SW480 (cell line): Measurements from ENCODE around the gene AOPEP.
A peak's percentile ranks its signal among the peaks of the same experiment; 100 is the strongest.

Source experiments
- DNase-seq: peaks from one replicate; pipeline ENCODE4 v3.0.0-alpha.2; 2016; ENCODE audit warnings: low spot score

AOPEP gene

DNA sequence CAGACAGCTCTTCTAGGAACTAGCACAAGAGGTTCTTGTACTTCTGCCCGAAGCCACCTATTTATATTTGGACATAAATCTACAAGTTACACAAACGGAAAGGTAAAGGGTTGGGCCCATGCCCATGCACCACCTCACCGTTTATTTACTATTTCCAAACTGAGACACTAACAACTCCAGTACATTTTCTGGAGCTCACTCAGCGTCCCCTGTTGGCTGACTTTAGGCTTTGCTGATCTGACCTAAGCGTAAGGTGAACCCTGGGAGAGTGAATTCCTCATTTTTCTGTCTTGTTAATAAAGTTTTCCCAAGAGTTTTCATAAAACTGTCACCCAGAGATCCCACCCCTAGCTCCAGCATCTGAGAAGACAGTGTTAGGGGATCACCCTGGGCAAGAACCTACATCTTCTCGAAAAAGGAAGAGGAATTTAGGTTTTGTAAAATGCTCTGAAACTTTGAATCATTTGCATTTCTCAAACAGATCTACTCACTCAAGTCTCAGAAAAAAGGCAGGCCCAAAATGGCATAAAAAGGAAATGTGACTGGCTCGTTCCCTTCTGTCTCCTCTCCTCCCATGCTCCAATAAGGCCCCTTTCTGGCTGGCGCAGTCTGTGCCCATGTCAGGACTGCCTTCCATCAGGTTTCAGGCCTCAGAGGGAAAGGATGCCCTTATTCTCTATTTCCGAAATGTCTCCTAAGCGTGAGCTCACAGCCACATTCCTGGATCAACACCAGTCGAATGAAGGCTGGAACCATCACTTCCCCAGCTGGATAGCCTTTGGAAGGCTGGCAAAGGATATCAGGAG is 389.7 kb downstream of the AOPEP start:
- DNase-seq = no peak

GRCh38 chr9:95116808-95117204 is 390.3 kb downstream of the AOPEP start:
- DNase-seq = no peak

- no peak for DNase-seq
Observed at GRCh38 chr9:95118596-95118995, 392.1 kb downstream of the AOPEP start.

GRCh38 chr9:95120781-95121370 is 394.4 kb downstream of the AOPEP start:
- no peak for DNase-seq

DNA sequence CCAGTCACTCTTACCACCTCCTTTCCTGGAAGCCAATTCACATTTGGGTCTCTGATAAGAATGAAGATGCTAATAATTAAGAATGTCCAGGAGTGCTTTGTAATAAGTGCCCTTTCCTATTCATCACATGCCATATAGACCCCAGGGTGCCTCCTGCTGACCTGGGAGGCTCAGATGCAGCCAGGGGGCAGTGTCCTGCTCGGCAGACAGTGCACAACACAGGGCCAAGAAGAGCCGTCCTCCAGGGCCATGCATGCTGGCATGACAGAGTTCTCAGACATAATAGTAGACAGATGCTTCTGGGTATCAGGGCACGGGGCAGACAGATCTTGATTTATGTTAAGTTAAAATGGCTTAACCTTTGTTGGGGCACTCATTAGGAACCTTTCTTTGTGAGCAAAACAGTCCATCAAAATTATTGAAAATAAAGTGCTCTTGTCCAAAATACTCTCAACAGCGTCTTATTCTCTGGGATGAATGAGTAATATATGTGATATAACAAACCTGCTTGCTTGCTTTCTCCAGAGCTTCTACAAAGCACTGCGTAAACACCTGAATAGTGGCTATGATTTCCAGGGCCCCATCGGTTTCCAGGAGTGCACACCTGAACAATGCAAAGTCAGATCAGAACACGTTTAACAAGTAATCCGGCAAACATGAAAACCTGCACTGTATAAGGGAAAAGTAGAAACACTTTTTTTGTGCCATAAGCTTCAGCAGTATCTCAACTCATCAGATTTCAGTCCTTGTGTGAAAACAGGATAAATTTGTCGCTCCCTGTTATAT is 398.3 kb downstream of the AOPEP start:
- peak; percentile 17 for DNase-seq

- DNase-seq = no peak
Observed at GRCh38 chr9:95125652-95126051, 399.2 kb downstream of the AOPEP start.

DNA sequence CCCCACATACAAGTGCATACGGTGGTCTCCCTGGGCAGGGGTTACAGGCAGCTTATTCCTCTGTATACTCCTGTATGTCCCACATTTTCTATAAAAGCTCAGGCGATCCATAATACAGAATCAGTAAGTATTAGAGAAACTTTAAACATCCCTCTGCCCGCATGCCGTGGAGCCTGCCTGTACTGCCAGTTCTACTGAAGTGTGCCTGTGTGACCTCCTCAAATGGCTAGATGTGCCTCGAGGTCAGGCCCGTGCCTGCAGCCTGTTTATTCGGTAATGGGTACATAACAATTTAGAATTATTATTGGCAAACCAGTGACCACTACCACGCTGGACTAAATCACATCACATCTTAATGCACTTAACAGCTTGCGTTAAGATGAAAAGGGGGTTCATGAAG is 400.2 kb downstream of the AOPEP start:
- no peak for DNase-seq

DNA sequence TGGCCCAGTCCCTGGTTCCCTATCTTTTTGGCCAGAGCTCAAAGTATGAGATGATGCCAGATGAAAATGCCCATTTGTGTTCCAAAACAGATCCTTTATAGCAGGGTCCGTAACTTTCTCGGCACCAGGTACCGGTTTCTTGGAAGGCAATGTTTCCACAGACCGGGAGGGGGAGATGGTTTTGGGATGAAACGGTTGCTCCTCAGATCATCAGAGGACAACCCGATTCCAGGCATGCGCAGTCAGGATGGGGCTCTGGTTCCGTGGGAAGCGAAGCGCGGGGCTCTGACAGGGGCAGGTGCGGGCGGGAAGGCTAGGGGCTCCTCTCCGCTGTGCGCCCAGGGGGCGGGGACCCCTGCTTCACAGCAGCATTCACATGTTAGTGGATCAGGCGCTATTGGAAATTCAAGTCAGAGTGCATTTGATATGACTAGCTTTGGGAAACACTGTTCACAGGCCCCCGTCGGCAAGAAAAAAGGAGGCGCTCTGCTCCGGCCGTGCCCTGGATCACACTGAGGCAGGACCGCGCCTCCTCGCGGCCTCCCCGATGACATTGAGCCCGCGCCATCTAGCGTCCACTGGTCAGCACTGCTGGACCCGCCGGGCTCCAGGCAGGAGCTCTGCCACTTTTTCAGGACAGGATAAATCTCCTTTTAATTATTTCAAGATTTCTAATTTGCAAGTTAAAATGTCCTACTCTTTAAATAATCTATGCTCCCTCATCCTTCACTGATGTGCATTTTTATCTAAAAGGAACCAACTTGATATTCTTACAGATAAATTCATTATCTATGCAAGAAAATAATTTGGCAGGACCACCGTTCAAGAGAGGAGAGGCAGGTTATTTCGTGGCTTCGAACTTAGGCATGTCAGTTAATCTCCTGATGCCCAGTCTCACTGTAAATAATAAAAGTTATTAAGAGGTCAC is 401.0 kb downstream of the AOPEP start:
- DNase-seq = peak; percentile 59

- no peak for DNase-seq
Observed at GRCh38 chr9:95128177-95128524, 401.7 kb downstream of the AOPEP start.

DNA sequence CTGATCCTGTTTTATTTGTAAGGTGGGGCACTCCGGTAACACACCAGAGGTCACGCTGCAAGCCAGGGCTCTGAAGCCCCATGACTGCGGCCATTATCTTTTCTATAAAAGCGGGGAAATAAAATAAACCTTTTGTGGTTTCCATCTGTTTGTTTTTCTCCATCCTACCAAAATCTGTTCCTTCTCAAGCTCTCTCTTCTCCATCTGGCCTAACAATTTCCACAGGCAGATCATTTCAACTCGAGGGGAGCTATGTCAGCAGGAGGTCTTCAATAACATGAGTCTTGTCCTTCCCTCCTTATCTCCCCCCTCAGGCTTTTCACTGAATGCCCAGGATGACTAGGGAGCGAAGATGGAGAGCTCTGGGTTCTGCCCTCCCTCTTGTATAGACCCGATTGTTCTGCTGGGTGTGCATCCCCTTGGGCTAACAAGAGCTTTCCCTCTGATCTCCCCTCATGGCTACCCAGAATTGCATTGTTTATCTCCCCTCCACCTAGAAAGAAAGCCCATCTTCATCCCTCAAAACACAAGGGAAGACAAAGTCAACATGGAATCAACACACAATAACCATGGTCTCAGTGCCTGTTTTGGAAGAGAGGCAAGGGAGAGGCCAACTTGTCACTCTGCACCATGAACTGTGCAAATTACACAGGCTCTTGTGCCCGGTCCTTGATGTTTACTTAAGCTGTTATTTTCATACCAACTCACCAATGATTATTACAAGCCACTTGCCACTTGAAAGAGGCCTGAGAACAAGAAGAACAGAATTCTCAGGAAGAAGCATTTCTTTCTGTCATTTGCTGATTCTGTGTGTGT is 403.2 kb downstream of the AOPEP start:
- no peak for DNase-seq

DNA sequence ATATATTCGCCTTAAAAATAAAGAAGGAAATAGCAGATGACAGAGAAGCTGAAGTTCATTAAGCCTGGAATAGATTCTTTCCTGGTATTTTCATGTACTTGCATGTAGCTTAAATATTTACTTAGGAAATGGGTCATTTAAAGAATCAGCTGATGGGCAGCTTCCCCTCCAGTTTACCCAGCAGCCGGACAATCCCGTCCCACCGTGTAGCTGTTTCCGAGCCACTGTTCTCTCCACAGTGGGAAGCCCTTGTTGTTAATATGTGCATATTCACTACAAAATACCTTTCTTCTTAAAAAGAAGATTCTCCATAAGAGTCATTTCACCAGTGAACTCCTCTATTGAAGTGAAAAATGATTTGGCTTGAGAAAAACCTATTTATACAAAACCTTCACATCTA is 404.0 kb downstream of the AOPEP start:
- no peak for DNase-seq

- DNase-seq = peak; percentile 46
Observed at GRCh38 chr9:95131023-95131943, 404.8 kb downstream of the AOPEP start.

DNA sequence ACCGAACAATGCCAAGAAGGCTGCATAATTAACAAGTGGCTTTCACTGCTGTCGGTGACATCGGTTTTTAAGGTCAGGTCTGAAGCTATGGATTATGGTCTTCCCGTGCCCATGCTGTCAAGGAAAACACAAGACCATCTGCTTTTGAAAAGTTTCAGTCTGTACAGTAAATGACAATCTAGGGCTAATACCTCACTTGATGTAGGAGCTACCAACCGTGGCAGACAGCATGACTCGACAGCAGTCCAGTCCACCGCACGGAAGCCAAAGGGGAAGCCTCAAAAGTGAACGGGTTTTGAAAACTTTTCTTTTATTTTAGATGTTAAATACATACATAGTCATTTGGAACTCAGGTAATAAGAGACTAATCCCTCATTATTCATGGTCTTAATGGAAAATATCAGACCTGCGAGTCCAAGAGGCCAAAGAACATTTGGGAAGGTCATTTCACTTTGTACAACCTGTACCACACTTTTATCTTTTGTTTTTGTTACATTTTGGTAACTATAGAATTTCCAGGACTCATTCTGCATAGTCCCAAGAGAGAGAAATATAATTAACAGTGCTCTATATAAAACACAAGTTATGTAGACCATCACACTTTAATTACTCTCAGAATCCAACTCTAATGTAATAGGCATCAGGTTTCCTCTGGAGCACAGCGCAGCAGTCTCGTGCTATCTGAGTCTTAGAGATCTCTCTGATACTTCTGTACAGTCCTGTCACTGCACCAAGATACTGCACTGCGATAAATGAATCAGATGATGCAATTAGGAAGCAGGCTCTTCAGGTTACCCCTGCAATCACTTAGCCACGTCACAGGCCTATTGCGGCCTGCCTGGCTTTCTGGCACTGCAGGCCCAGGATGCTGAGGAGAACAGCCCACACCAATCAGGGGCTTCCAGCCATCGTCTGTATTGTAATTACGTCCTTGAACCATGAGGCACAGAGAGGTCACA is 406.1 kb downstream of the AOPEP start:
- no peak for DNase-seq

DNA sequence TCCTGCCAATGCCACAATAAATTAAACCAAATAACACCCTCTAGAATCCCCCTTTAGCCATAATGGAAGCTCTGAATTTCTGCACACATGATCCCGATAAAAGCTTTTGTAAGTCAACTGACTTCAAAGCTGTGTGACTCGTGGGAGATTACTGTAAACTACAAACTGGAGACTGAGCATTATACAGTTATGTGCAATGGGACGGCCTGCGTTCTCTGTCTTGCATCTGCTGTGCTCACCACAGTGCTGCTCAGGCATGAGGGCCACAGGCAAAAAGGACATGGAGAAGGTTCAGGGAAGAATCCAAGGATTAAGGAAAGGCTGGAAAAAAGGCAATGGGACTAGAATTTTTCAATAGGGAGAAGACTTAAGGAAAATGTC is 406.8 kb downstream of the AOPEP start:
- no peak for DNase-seq

GRCh38 chr9:95134457-95134881 is 408.0 kb downstream of the AOPEP start:
- DNase-seq = no peak

DNA sequence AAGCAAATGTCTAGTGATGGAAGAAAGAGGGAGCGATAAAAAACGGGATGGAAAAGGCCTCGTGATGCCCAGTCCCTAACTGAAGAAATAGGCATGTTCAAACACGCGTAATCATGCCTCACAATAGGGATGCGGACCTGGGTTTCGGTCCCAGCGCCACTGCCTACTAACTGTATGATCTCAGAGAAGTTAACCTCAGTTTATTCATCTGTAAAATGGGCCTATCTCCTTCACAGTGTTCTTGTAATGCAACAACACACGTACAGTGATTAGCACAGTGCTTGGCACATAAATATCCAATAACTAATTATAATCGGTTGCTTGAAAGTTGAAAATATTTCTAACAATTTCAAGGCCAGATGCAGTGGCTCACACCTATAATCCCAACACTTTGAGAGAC is 409.3 kb downstream of the AOPEP start:
- no peak for DNase-seq
